GM12875 (cell line): ENCODE results near the gene NEO1.

Experiments
- H3K4me3 ChIP-seq: one replicate; pipeline ENCODE4 v1.5.1; 2011; ENCODE audit warnings: low read depth, low read length, control low read depth
- TF ChIP-seq, protein P1 (sequence below): IDR thresholded peaks from 2 replicates; pipeline ENCODE4 v1.5.1; 2011; ENCODE audit warnings: low read depth, mild to moderate bottlenecking, control low read depth, inconsistent platforms, low read length, moderate library complexity, borderline replicate concordance; ENCODE audit not compliant: insufficient read depth

Gene NEO1

DNA sequence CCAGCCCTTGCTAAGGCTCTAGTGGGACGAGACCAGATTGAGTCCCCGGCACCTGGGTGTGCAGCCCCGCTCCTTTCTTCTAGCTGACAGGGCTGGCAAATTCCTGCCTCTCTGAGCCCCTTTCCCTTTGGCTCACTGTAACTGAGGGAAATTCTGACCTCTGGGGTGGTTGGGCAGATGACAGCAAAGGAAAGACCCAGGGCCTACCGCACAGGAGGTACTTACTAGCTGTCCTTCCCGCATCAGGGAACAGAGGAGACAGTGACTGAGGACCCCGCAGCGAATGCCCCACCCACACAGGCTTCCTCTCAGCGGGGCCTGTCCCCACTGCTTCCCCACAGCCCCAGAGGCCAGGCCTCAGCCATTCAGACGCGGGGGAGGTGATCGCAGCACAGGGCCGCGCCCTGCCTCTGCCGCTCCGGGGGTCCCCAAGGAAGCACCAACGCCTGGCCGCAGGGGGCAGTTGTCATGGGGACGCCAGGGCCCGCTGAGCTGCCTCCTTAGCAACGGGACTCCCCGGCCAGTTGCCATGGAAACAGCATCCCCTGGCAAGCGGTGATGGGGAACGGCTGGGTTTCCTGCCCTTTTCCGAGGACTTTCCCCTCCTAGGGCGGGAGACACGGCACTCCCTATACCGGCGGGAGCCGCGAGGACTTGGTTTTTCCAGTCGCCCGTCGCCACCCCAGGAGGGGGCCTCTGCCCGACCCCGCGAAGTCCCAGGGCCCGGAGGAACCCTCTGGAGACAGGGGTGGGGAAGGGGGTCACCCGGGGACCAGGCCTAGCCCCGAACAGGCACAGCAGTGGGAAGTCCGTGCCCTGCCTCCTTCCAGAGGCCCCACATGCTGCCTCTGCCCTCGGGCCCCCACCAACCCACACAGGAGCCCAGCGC, 266.4 kb downstream of the NEO1 start:
- TF ChIP-seq, protein P1, sequence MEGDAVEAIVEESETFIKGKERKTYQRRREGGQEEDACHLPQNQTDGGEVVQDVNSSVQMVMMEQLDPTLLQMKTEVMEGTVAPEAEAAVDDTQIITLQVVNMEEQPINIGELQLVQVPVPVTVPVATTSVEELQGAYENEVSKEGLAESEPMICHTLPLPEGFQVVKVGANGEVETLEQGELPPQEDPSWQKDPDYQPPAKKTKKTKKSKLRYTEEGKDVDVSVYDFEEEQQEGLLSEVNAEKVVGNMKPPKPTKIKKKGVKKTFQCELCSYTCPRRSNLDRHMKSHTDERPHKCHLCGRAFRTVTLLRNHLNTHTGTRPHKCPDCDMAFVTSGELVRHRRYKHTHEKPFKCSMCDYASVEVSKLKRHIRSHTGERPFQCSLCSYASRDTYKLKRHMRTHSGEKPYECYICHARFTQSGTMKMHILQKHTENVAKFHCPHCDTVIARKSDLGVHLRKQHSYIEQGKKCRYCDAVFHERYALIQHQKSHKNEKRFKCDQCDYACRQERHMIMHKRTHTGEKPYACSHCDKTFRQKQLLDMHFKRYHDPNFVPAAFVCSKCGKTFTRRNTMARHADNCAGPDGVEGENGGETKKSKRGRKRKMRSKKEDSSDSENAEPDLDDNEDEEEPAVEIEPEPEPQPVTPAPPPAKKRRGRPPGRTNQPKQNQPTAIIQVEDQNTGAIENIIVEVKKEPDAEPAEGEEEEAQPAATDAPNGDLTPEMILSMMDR, result no peak
- H3K4me3 ChIP-seq, result no peak overlapping the region

GRCh38 chr15:73319460-73320245, 267.4 kb downstream of the NEO1 start:
- TF ChIP-seq, protein P1, result no peak

GRCh38 chr15:73320619-73321180, 268.4 kb downstream of the NEO1 start:
- no peak overlapping the region for H3K4me3 ChIP-seq
- TF ChIP-seq, protein P1, result no peak

More at GRCh38 chr15:73319460-73320245, 267.4 kb downstream of the NEO1 start:
- no peak overlapping the region for H3K4me3 ChIP-seq

DNA sequence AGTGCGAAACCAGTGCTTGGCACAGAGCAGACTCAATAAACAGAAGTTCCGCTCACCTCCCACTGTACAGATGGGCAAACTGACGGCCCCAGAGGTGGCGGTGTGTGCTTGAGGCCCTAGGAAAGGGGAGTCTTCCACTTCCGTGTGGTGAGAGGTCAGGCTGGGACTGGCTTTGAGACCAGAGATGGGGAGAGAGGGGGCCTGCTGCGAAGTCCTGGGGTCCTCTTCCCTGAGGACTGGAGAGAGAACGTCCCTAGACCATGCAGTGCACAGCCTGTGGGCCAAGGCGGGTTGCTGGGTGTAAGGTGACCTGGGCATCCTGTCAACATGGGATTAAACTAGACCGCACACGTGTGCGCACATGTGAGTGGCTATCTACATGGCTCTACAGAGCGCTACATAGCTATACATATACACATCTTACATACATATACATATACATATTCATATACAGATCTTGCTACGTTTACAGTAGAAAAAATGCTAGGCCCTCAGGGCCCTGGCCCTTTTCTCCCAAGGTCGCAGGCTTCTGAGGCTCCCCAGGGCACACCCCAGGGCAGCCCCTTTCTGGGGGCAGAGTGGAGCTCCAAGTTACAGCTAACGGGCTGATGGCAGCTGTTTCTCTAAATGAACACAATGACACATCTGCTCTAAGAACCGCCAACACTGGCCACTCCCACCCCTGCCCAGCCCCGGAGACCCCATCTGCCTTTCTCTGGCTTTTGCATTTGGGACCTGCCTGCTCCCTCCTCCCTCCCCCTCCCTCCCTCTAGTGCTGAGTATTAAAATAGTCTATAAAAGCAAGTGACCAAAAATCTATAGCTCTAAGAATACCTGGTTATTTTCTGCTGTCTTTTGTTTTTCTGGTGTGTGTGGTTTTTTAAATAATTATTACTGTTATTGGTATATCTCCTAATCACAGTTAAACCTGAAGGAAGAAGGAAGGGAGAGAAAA, 269.5 kb downstream of the NEO1 start:
- TF ChIP-seq, protein P1, result no peak
- H3K4me3 ChIP-seq, result no peak overlapping the region

GRCh38 chr15:73322665-73323373, 270.6 kb downstream of the NEO1 start:
- TF ChIP-seq, protein P1, result no peak
- no peak overlapping the region for H3K4me3 ChIP-seq

DNA sequence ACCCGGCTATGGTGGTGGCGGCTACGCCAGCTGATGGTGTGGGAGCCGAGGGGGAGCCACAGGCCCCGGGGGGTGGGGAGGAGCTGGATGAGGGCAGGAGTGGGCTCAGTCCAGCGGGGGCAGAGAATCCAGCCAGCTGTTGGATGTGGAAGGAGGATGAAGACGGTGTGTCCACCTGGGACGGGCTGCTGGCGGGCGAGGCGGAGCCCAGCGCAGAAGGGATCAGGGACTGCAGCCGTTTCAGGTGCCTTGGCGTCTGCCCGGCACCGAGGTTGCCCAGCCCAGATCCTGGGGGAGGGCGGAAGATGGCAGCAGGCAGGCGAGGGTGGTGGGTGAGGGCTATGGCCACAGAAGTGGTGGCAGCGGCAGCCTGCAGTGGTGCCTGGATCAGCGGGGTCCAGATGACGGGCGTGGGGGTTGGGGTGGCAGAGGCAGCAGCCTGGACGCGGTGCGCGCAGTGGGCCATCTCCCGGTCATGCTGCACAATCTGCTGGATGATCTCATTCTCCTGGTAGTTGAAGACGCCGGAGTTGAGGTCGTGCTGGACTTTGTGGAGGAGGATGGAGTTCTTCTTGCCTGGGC, 271.2 kb downstream of the NEO1 start:
- TF ChIP-seq, protein P1, result no peak

More for the DNA sequence above, 271.2 kb downstream of the NEO1 start:
- no peak overlapping the region for H3K4me3 ChIP-seq
